ENCODE data around the gene KCNIP1.

KCNIP1 gene

DNA sequence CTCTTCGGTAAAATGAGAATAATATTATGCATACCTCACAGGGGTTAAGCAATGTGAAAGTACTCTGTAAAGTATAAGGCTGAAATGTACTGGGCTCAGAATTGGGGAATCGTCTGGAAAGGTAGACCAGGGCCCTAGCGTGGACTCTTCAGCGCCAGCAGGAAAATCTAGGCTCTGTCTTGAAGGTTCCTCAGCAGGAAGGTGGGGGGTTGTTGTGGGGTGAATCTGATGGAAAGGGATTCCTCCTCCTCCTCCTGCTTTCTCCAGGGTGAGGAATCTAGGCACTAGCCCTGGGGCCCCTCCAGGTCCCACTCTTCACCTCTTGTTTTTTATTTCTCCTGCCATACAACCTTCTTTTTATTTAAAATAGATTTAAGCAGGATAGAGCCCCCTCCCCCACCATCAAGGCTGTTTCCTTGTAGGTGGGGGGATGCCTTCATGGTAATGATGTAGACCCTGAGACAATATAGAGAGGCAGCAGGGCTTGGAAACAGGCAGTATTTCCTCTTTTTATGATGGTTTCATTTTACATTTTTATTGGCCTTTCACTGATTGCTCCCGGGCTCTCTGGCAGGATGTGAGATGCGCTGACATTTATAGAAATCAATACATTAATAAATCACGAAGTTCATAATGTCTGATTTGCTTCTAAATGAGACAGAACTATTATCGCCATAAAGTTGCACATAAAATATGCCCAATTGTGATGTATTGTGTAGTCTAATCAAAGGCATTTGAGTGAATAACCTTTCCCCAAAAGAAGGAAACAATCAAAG, 200.8 kb downstream of the KCNIP1 start:
- no peak for FAIRE-seq
- no peak for DNase-seq (ENCODE audit: low spot score)

GRCh38 chr5:170709640-170710039, 205.8 kb downstream of the KCNIP1 start:
- FAIRE-seq (no peak), DNase-seq (ENCODE audit: low spot score) (no peak)

GRCh38 chr5:170711300-170711699, 207.5 kb downstream of the KCNIP1 start:
- DNase-seq (ENCODE audit: low spot score), result no peak
- no peak for FAIRE-seq

- no peak for FAIRE-seq
Observed at GRCh38 chr5:170715141-170715540, 211.3 kb downstream of the KCNIP1 start.

GRCh38 chr5:170716396-170716795, 212.6 kb downstream of the KCNIP1 start:
- DNase-seq (ENCODE audit: low spot score), result no peak
- no peak for FAIRE-seq

More at GRCh38 chr5:170715141-170715540, 211.3 kb downstream of the KCNIP1 start:
- no peak for DNase-seq (ENCODE audit: low spot score)

DNA sequence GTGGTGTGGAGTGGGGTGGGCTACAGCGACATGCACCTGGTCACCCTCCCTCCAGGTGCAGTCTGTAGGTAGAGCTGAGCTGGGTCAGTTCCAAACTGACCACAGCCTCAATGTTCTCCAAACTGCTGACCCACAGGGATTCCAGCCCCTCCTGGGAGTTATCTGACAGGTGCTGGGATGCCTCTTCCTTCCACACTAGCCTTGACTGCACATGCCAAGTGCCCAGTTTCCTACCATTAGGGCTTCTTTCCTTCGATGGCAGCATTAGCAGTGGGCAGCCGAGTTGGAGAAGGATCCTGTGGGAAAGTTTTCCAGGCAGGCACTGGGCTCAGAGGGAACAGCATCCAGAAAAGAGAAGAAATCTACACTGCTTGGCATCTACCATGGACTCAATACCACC, 215.7 kb downstream of the KCNIP1 start:
- FAIRE-seq, result no peak
- no peak for DNase-seq (ENCODE audit: low spot score)

DNA sequence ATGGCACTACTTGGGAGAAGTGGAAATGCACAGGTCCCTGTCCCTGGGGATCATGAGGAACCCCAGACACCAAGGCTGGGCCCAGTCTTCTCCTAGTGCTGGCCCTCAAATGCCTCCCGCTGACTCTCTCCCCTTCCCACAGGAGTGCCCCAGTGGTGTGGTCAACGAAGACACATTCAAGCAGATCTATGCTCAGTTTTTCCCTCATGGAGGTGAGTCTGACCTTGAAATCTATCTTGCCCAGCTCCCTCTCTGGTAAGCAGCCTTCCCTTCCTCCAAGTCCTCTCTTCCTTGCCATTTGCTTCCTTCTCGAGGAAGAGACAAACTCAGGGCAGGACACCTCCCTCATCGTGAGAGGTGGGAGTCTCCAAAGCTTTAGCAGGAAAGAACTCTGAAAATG, 216.4 kb downstream of the KCNIP1 start:
- FAIRE-seq (no peak), DNase-seq (ENCODE audit: low spot score) (no peak)

- DNase-seq (ENCODE audit: low spot score), result no peak
- no peak for FAIRE-seq
Observed at GRCh38 chr5:170720984-170721383, 217.2 kb downstream of the KCNIP1 start.

DNA sequence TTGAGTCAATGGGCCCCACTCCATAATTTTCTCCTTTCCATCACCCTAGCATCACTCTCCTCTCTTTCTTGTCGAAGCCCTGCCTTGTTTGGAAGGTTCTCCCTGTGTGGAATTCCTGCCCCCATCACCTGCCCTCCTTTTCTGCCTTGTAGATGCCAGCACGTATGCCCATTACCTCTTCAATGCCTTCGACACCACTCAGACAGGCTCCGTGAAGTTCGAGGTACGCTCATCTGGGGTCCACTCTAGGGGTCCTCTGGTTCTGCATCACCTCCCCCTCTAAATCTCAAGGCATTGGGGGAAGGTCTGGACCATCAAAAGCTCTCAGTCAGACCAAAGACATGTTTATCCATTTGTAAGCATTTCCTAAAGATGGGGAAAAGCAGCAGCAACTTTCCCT, 217.9 kb downstream of the KCNIP1 start:
- FAIRE-seq (no peak), DNase-seq (ENCODE audit: low spot score) (no peak)

DNA sequence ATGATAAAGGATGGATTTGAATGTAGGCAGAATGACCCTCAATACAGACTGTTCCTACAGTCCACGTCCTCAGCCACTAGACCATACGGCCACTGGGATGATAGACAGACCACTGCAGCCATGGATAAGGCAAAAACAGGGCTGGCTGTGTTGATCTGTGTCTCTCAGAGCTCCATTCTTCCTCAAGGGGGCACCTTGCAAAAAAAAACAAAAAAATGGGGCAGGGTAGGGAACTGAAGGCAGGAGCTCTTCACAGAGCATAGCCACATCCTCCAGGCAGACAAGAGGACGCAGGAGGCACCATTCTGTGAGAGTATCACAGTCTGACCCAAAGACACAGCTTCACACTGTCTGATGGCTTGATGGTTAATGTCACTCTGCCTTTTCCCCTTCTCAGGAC, 218.5 kb downstream of the KCNIP1 start:
- no peak for FAIRE-seq

GRCh38 chr5:170731052-170731451, 227.2 kb downstream of the KCNIP1 start:
- no peak for FAIRE-seq
- no peak for DNase-seq (ENCODE audit: low spot score)

More for the DNA sequence above, 218.5 kb downstream of the KCNIP1 start:
- no peak for DNase-seq (ENCODE audit: low spot score)

DNA sequence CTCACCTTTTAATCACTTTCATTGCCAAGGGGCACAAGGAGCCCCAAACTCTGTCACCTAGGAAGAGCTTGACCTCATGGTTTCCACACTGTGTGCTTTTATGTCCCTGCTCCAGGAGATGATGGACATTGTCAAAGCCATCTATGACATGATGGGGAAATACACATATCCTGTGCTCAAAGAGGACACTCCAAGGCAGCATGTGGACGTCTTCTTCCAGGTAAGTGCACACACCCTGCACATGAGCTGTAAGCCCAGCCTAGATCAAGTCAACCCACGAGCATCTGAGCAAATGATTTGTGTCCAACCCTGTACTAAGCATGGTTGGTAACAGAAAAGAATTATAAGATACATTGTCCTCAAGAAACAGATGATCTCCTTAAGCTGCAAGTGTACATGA, 228.9 kb downstream of the KCNIP1 start:
- DNase-seq (ENCODE audit: low spot score) (no peak), FAIRE-seq (no peak)

DNA sequence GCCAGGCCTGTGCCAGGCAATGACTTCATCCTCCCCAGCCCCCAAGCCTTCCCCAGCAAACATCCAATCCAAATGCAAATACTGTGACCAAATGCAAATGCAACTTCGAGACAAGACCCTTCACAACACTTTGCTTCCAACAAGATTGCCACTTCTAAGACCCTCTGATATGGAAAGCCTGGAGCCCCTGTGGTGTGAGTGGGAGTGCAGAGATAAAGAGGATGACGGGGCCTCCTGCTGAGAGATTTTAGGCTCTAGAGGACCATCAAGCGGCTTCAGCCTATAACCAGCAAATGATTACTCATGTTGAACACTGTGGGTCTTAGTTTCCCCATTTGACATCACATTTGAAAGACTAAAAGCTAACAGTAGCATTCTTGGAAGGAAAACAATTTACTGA, 233.1 kb downstream of the KCNIP1 start:
- FAIRE-seq (no peak), DNase-seq (ENCODE audit: low spot score) (no peak)

DNA sequence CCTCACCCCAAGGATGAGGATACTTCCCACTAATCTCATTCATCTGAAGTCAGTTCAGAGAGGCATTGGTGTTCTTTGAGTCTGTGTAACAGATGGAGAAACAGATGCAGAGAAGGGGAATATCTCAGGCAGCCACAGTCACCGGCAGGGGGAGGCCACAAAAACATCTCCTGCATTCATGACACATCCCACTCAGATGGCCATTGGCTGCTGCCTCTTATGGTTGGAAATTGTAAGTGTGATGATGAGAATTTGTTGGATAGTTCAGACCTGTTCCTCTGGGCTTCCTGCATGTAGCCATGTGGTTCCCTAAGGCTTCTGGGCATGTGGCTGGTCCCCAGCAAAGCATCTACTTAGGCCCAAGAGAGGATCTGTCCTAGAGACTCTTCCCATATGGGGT, 233.8 kb downstream of the KCNIP1 start:
- FAIRE-seq, result no peak
- no peak for DNase-seq (ENCODE audit: low spot score)

GRCh38 chr5:170738840-170739239, 235.0 kb downstream of the KCNIP1 start:
- FAIRE-seq, result no peak
- DNase-seq (ENCODE audit: low spot score), result no peak

DNA sequence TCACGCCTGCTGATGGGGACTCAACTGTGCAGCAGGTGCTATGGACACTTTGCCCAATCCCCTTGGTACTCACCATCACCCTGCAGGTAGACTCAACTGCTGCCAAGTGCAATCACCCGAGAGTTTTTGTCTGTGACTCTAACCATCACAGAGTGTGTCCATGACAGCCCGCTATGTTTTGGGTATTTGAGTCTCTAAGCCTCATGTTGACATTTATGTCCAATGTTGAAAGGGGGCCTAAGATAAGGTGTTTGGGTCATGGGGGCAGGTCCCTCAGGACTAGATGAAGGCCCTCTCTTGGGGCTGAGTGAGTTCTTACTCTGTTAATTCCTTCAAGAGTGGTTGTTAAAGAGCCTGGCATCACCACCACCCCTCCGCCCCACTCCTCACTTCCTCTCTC, 235.6 kb downstream of the KCNIP1 start:
- FAIRE-seq (no peak), DNase-seq (ENCODE audit: low spot score) (no peak)

DNA sequence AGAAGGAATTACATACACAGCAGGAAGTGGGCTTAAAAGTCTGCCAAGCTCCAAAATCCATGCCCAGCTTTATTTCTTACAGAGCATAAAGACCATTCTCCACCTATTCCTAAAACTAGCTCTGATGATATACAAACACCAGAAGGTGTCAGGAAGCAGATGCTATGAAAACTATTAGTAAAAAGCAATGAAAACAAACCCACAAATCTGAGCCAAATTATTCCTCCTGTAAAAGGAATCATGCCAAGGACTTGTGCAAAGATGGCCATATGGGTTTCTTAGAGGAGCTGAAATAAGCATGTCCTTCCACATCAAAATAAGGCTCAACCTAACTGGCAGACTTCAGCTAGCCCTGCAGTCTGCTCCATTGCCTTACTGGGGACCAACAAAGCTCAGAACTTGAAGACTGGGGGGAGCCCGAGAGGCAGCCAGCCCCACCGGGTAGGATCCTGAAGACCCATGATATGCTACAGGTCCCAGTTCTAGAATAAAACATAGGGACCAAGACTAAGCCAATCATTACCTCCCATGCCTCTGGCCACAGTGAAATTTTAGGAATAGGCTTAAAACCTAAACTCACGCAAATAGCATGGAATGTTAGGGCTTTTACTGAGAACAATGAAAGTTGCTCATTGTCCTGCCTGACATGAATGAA, 236.9 kb downstream of the KCNIP1 start:
- FAIRE-seq (no peak), DNase-seq (ENCODE audit: low spot score) (no peak)

DNA sequence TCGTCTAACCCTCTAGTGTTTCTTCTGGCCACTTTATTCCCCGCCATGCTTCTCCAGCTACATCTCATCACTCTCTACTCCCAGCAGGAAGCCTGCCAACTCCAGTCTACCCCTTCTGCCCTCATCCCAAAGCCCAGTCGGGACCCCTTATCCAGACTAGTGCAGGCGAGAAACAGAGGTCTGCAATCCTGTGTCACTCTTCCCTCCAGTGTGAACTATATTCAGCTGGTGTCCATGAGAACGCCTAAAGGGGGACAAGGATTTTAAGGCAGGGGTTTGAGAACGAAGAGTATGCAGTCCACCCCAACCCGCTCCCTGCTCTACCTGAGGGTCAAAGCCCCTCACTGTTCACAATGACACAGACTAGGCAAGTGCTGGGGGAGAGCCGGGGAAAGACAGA, 238.0 kb downstream of the KCNIP1 start:
- FAIRE-seq, result no peak
- no peak for DNase-seq (ENCODE audit: low spot score)

GRCh38 chr5:170743876-170744212, 240.0 kb downstream of the KCNIP1 start:
- no peak for DNase-seq (ENCODE audit: low spot score)
- no peak for FAIRE-seq

- FAIRE-seq (no peak), DNase-seq (ENCODE audit: low spot score) (no peak)
Observed at GRCh38 chr5:170745481-170746071, 241.8 kb downstream of the KCNIP1 start.

GRCh38 chr5:170746075-170746960, 242.5 kb downstream of the KCNIP1 start:
- FAIRE-seq (no peak), DNase-seq (ENCODE audit: low spot score) (no peak)

DNA sequence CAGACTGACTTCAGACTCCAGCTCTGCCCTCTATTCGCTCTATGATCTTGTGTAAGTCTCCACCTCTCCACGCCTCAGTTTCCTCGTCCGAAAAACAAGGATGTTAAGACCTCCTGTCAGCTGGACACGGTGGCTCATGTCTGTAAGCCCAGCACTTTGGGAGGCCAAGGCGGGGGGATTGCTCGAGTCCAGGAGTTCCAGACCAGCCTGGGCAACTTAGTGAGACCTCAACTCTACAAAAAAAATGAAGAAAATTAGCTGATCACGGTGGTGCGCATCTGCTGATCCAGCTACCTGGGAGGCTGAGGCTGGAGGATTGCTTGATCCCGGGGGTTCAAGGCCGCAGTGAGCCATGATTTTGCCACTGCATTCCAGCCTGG, 243.1 kb downstream of the KCNIP1 start:
- DNase-seq (ENCODE audit: low spot score) (no peak), FAIRE-seq (no peak)
